ENCODE measurements around the gene SMIM5.
A peak's percentile ranks its signal among the peaks of the same experiment; 100 is the strongest.

Gene SMIM5

GRCh38 chr17:75676461-75676860 lies 43.2 kb downstream of the SMIM5 start:
- TF ChIP-seq CTCF (IDR thresholded peaks at IDR 0.05) (no peak), ZFX (IDR thresholded peaks at IDR 0.05; ENCODE audit: borderline replicate concordance) (no peak)
- no peak overlapping the region for H3K27ac ChIP-seq

DNA sequence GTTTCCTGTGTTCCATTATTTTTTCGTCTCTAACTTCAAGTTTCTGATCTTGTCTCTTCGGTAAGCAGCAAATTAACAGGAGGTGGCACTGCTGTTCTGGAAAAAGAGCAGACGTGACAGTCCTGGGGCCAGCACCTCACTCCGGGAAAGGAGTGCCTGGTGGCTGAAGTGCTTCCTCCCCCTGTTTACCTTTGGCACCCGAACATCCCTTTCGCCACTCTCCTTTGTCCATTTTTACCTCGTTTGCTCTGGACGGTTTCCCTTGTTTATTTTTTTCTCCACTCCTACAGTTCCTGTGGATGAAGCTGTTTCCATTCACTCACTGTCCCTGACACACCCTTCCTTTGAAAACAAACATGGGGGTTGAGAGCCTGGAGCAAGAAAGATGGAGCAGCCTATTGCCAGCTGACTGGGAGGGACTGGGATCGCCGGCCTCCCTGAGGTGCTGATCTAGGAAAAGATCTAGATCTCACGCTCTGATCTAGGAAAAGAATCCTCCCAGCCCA lies 46.5 kb downstream of the SMIM5 start:
- no peak for TF ChIP-seq CTCF (IDR thresholded peaks at IDR 0.05)
- peak overlapping the region; percentile 25 for H3K27ac ChIP-seq

GRCh38 chr17:75680431-75680830 lies 47.2 kb downstream of the SMIM5 start:
- no peak overlapping the region for H3K27ac ChIP-seq
- no peak for TF ChIP-seq CTCF (IDR thresholded peaks at IDR 0.05)
- TF ChIP-seq ZFX (IDR thresholded peaks at IDR 0.05; ENCODE audit: borderline replicate concordance), result no peak

- no peak overlapping the region for H3K27ac ChIP-seq
- no peak for TF ChIP-seq CTCF (IDR thresholded peaks at IDR 0.05)
- TF ChIP-seq ZFX (IDR thresholded peaks at IDR 0.05; ENCODE audit: borderline replicate concordance), result no peak
These were observed 48.1 kb downstream of the SMIM5 start for GRCh38 chr17:75681289-75681688.

DNA sequence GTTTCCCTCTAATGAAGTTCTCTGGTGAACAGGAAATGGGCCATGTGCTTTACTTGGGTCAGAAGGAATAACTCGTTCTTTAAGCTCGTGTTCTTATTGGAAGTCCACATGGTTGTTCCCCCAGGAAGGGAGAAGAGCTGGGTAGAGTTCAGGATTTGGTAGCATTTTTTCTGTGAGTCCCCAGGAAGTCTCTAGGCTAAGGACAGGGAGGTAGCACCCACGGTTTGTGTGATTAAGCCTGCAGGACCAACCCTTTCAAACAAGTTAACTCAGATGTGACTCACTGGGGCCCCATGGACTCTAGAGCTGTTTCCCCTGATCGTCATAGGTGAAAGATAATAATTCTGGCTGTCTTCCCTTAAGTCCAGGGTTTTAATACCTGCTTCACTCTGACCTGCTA lies 50.3 kb downstream of the SMIM5 start:
- no peak overlapping the region for H3K27ac ChIP-seq

GRCh38 chr17:75684249-75684648 lies 51.0 kb downstream of the SMIM5 start:
- no peak overlapping the region for H3K27ac ChIP-seq
- no peak for TF ChIP-seq ZFX (IDR thresholded peaks at IDR 0.05; ENCODE audit: borderline replicate concordance)
- TF ChIP-seq CTCF (IDR thresholded peaks at IDR 0.05), result no peak

More for the DNA sequence above, 50.3 kb downstream of the SMIM5 start:
- TF ChIP-seq ZFX (IDR thresholded peaks at IDR 0.05; ENCODE audit: borderline replicate concordance) (no peak), CTCF (IDR thresholded peaks at IDR 0.05) (no peak)

GRCh38 chr17:75684924-75685323 lies 51.7 kb downstream of the SMIM5 start:
- H3K27ac ChIP-seq, result no peak overlapping the region

More at GRCh38 chr17:75684924-75685323, 51.7 kb downstream of the SMIM5 start:
- no peak for TF ChIP-seq ZFX (IDR thresholded peaks at IDR 0.05; ENCODE audit: borderline replicate concordance)
- TF ChIP-seq CTCF (IDR thresholded peaks at IDR 0.05), result no peak

Measured in 22Rv1 (cell line).